GM18861 (cell line): ENCODE measurements around the gene TMEM184A.

Source experiments
- ATAC-seq: cut with Tn5 transposase; IDR thresholded peaks from one replicate; pipeline ENCODE4 v1.9.1; 2021; ENCODE audit not compliant: unreplicated experiment

Gene TMEM184A

DNA sequence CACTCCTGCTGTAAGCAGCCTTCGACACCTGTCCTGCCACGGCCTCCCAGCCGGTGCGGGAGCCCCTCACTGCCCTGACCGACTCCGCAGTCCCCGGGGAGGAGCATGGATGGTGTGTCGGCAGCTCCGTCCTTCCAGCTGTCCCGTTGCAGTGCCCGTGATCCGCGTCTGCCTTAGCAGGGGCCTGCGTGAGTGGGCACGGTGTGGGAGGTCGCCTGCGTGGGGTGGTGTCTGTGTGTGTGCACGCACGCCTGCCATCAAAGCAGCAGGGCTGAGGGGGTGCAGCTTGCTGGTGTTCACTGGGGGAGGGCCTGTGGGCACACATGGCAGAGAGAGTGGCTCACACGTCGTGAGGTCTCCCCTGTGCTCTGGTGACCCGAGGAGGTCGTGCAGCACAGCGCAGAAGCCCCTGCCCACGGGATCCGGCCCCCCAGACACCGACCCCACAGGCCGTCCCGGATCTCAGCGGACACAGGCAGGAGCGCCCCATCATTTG lies 15.2 kb downstream of the TMEM184A start:
- no peak for ATAC-seq

DNA sequence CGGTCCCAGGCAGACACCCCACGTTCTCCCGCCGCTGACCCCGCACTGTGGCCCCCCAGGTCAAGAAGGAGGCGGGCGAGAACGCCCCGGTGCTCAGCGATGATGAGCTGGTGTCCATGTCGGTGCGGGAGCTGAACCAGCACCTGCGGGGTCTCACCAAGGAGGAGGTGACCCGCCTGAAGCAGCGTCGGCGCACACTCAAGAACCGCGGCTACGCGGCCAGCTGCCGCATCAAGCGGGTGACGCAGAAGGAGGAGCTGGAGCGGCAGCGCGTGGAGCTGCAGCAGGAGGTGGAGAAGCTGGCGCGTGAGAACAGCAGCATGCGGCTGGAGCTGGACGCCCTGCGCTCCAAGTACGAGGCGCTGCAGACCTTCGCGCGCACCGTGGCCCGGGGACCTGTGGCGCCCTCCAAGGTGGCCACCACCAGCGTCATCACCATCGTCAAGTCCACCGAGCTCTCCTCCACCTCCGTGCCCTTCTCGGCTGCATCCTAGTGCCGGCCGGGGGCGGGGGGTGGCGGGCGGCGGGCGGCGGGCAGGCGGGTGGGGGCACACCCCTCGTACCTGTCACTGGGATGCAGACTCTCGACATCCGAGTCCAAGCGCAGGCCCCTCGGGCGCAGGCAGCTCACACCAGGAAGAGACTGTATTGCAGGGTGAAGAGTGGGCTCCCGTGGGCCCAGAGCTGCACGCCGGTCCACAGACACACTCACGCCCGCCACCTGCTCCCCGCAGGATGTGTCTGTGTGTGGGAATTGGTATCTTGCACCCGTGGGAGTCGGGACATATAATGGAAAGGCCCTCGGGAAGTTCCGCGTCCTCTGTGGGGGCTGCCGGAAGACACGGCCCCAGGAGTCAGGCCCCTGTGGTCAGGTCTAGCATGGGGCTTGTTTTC lies 15.9 kb downstream of the TMEM184A start:
- no peak for ATAC-seq

DNA sequence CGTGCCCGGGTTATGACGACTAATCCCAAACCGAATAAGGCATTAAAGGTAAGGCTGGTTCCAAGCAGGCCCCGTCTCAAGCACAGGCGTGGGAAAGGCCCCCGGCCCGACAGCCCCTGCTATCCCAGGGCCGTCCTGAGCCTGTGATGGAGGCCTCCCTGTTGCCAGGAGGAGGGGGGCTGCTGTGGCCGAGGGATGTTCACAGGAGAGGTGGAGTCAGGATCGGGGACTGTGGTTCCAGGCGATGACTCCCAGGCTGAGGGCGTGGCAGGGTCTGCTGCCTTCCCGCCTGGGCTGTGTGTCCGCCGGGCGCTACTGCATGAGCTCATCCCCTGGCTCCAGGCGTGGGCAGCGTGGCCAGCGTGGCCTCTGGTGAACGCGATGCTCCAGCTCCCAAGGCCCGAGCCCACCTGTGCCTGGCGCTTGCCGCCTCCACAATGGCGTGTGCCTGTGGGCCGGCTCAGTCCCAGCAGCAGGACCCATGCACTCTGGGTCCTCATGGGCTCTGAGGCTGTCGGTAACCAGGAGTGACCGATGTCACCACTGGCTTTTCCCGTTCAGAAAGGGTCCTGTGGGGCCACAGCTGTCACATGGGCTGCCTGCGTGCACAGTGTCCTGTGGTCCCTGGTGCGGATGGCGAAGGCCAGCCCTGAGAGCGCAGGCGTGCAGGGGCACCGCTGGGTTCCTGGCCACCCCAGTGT lies 16.7 kb downstream of the TMEM184A start:
- no peak for ATAC-seq

GRCh38 chr7:1538544-1539180 lies 17.3 kb downstream of the TMEM184A start:
- no peak for ATAC-seq

GRCh38 chr7:1537535-1538412 lies 18.2 kb downstream of the TMEM184A start:
- ATAC-seq, result no peak

DNA sequence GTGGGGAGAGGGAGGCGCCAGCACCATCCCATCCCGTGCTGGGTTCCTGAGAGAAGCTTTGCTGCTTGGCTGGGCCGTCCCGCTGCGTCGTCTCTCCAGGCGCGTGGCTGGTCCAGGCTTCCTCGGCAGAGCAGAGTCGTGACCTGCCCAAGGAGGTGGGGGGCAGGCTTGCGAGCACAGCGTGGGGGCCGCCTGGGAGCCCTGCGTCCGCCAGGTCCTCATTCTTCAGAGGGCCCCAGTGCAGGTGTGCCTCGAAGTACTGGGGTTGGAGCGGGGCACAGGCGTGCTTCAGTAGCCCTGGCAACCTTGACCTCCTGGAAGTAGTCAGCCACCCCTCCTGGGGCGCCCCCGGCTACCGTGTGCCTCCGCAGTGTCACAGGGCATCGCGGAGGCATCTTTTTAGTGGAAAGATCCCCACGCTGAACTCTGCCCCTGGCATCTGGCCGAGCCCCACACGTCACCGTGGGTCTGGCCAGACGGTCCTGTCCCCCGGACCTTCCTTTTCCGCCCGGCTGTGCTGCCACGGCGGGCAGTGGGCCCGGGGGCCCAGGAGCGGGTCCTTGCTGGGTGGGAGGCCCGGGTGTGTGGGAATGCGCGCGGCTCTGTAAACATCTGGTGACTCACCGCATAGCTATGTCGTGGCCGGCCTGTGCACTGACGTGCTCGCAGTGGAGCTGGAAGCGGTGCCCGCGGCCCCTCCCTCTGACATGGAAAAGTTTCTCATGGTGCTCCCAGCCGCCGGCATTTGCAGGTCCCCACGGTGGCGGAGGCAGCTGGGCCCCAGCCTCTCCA lies 19.1 kb downstream of the TMEM184A start:
- no peak for ATAC-seq

DNA sequence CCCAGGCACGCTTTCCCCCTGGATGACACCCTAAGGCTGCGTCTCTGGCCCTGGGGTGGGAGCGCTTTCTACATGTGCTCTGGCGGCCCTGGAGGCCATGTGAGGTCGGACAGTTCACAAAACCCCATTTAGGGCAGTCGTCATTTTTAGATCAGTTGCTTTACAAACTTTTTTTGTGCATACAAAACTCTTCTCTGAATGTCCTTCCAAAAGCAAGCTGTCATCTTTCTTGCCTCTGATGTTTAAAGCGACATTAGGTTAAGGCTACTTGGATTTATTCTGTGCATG lies 19.6 kb downstream of the TMEM184A start:
- no peak for ATAC-seq

GRCh38 chr7:1535701-1536454 lies 20.1 kb downstream of the TMEM184A start:
- ATAC-seq, result no peak

- ATAC-seq, result no peak
These were observed 20.9 kb downstream of the TMEM184A start for GRCh38 chr7:1535100-1535458.

DNA sequence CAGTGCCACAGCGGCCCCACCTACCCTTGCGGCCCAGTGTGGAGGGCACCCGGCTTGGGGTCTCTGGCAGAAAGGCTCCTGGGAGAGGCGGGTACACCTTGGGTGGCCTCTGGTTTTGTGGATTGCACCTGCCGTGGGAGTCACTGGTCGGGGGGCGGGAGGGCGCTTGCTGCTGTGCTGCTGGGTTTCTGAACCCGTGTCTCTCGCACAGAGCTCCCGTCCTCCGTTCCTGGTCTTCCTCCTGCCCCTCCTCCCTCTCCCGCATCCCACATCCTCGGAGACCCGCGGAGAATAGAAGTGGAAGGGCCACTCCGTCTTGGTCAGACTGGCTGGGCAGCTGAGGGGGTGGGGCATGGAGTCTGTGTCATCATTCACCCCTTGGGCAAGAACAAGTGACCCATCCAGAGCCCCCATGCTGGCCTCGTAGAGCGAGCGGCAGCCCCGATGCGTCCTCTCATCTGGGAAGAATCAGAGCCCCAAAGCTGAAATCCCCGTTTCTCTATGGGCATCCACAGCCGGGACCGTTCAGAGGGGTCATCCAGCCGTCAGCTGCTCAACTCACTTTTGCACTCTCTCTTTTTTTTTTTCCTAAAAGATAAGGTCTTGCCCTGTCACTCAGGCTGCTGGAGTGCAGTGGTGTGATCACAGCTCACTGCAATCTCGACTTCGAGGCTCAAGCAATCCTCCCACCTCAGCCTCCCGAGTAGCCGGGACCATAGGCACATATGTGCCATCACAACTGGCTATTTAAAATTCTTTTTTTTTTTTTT lies 21.5 kb downstream of the TMEM184A start:
- ATAC-seq, result no peak

GRCh38 chr7:1533547-1534329 lies 22.3 kb downstream of the TMEM184A start:
- no peak for ATAC-seq

GRCh38 chr7:1533255-1533546 lies 22.8 kb downstream of the TMEM184A start:
- no peak for ATAC-seq

- no peak for ATAC-seq
These were observed 23.4 kb downstream of the TMEM184A start for GRCh38 chr7:1532456-1533254.

DNA sequence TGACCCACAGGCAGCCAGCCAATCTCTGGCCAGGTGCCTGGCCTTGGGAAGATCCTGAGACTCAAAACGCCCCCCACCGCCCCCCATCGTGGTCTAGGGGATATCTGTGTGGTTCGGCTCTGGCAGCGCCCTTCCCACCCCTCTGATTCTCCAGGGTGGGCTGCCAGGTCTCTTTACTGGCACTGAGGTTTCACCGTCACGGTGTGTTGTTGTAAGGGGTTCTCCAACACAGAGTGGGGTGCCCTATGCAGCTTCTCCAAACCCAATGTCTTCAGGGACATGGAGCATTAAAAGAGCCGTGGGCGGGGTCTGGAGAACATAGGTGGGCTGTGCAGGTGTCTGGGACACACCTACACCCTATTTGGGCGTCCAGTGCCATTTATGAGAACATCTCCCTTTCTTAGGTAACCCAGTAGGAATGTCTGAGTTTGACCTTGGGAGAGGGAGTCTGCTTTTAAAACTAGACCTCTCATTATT lies 24.0 kb downstream of the TMEM184A start:
- no peak for ATAC-seq

DNA sequence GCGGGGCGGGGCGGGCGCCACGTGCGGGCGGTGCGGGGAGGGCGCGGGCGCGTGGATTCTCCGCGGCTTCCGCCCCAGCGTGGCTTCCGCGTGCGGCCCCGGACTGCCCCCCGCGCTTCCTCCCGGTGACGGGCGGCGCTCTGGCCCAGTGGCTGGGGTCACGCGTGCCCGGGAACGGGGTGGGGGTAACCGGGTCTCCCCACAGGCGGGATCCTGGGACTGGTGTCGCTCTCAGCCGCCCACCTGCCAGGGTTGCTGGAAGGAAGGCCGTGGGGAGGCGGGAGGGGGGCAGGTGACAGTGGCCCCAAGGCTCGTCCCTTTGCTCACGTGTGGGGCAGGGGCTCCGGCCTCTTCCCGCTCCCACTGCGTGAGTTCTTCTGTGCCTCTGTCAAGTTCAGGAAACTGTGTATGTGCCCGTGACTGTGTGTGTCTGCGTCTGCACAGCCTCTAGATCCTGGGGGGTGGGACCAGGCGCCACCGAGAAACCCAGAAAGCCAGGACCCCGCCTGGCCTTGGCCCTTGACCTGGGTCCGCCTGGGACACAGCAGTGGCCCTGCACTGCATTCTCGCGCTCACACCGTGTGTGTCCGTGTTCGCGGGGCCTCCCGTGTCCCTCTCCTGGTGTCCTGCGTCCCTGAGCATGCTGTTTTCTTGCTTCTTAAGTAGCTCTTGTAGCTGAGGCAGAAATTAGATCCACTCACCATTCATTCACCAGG lies 24.6 kb downstream of the TMEM184A start:
- no peak for ATAC-seq

DNA sequence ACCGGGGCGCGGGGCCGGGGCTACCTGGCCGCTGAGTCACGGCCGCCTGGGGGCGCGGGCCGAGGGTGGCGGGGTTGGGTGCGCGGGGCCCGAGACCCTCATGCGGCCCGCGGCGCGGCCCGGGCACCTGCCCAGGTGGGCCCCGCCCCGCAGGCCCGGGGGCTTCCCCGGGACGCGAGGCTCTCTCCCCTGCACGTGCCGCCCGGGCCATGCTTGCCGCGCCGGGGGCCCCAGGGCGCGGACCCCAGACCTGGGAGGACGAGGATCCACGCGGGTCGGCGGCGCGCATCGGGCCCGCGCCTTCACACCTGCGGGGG lies 25.1 kb downstream of the TMEM184A start:
- ATAC-seq, result no peak
